HFFc6 (cell line): Measurements from ENCODE around the gene PSMD13. TPM values are rescaled to one million over a fixed set of nuclear protein-coding genes. Genes with fewer than 3 reads are reported as not detected.

ENCODE experiments used
- DNase-seq: peaks from one replicate; pipeline ENCODE4 v3.0.0-alpha.2; 2018
- H3K27ac Mint-ChIP-seq: 2 replicates; pipeline ENCODE4 v1.8.0; 2020; ENCODE audit warnings: mild to moderate bottlenecking, mixed read lengths
- H3K27me3 Mint-ChIP-seq: 2 replicates; pipeline ENCODE4 v1.8.0; 2021; ENCODE audit warnings: mild to moderate bottlenecking, moderate library complexity, mixed read lengths; ENCODE audit not compliant: insufficient read depth
- H3K36me3 Mint-ChIP-seq: 2 replicates; pipeline ENCODE4 v1.8.0; 2021; ENCODE audit warnings: low read depth, mixed read lengths
- H3K4me1 Mint-ChIP-seq: 2 replicates; pipeline ENCODE4 v1.8.0; 2020; ENCODE audit warnings: low read depth, mixed read lengths
- H3K4me3 Mint-ChIP-seq: 2 replicates; pipeline ENCODE4 v1.8.0; 2020; ENCODE audit warnings: mild to moderate bottlenecking, moderate library complexity, mixed read lengths
- H3K9me3 Mint-ChIP-seq: 2 replicates; pipeline ENCODE4 v1.8.0; 2020; ENCODE audit warnings: mild to moderate bottlenecking, mixed read lengths
- total RNA-seq, 6 experiments: library from RNA; stranded (reverse); fragmentation: NEBNext Ultra II Directional; extraction: Animal tissue kit (Norgen Biotek cat#: 25700); gene quantifications; 2 replicates in 1 of 6; 3 replicates in 5 of 6; pipeline ENCODE4 v1.2.3, GENCODE V29; 2021
- TF ChIP-seq, protein P1 (sequence below): fragments of 200-600 bp; sonication (generic); IDR thresholded peaks from 2 replicates; pipeline ENCODE4 v1.5.0; 2021; ENCODE audit warnings: antibody characterized with exemption, mild to moderate bottlenecking

PSMD13 gene
- total RNA-seq, 6 experiments from 2014 or later: 167 to 180 (median 172) TPM

DNA sequence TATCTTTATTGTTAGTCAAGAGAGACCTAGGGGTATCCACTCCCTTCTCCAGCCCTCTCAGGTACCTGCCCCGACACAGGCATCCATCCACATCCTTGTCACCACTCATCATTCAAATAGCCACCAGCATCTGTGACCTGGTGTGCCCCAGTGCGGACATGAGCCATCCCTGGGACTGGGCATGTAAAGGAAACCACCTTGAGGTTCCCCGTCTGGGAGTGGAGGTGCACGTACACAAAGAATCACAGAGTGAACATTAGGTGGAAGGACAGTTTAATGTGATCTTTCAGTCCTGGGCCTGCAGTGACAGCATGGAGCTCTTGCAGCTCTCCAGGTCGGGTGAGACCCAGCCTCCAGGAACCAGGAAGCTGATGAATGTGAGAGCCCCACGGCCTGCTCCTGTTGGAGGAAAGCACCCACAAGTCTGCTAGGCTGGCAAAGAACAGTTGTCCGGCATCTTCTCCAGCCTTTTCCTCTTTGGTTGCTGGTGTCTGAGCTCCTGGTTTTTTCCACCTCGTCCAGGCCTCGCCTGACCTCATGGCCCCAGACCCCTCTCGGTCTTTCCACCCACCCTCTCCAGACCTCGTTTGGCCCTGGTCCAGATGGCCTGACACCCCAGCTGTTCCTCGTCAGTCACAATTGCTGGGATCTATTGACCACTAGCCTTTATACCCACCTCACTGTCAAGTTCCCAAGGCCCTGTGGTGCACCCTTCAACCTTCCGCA is 16.5 kb downstream of the PSMD13 start:
- TF ChIP-seq, protein P1, sequence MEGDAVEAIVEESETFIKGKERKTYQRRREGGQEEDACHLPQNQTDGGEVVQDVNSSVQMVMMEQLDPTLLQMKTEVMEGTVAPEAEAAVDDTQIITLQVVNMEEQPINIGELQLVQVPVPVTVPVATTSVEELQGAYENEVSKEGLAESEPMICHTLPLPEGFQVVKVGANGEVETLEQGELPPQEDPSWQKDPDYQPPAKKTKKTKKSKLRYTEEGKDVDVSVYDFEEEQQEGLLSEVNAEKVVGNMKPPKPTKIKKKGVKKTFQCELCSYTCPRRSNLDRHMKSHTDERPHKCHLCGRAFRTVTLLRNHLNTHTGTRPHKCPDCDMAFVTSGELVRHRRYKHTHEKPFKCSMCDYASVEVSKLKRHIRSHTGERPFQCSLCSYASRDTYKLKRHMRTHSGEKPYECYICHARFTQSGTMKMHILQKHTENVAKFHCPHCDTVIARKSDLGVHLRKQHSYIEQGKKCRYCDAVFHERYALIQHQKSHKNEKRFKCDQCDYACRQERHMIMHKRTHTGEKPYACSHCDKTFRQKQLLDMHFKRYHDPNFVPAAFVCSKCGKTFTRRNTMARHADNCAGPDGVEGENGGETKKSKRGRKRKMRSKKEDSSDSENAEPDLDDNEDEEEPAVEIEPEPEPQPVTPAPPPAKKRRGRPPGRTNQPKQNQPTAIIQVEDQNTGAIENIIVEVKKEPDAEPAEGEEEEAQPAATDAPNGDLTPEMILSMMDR: no peak
- peaks cover 20% of the 10 kb centered on the region for H3K36me3 Mint-ChIP-seq

DNA sequence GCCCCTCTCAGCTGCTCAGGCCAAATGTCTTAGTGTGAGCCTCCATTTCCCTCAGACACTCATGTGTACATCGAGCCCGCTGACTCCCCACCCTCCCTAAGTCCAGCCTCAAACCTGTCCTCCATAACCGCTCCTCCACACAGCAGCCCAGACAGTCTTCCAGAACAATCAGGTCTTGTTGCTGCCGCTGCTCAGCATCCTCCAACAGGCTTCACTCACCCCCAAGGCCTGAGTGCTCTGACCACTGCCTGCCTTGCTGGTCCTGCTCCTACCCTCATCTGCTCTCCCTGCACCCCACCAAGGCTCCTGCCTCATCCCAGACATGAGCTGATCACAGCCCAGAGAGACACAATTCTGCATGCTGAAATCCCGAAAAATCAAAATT is 17.1 kb downstream of the PSMD13 start:
- no peak for DNase-seq
- H3K4me1 Mint-ChIP-seq: no peaks in the 10 kb centered on the region
- no peaks in the 10 kb centered on the region for H3K9me3 Mint-ChIP-seq
- H3K36me3 Mint-ChIP-seq: peaks cover 20% of the 10 kb centered on the region
- H3K4me3 Mint-ChIP-seq: no peak overlapping the region
- TF ChIP-seq, protein P1: no peak
- no peak overlapping the region for H3K27ac Mint-ChIP-seq
- peaks cover 12% of the 10 kb centered on the region for H3K27me3 Mint-ChIP-seq

More for the DNA sequence above, 16.5 kb downstream of the PSMD13 start:
- peaks cover 7% of the 10 kb centered on the region for H3K27me3 Mint-ChIP-seq
- H3K9me3 Mint-ChIP-seq: no peaks in the 10 kb centered on the region
- no peaks in the 10 kb centered on the region for H3K4me1 Mint-ChIP-seq
- DNase-seq: no peak
- no peak overlapping the region for H3K27ac Mint-ChIP-seq
- H3K4me3 Mint-ChIP-seq: no peak overlapping the region

DNA sequence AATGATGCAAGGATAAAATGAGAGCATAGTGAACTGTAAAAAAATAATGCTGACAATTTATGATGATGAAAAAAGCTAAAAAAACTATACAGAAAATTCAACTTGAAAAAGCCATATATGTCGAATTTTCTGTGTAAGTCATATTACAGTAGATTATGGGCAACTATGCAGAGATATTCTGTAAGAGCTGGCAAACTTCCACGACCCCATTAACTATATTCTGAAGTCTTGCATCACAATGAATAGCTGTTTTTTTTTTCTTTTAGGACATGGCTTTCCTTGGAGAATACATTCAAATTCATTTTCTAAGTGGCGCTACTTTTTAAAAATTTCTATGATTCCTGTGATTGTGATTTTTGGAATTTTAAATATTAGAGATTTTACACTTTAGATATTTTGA is 18.4 kb downstream of the PSMD13 start:
- peaks cover 23% of the 10 kb centered on the region for H3K27me3 Mint-ChIP-seq
- peaks cover 20% of the 10 kb centered on the region; the same call in 1 of the 2 replicates for H3K36me3 Mint-ChIP-seq
- no peaks in the 10 kb centered on the region for H3K4me1 Mint-ChIP-seq
- H3K27ac Mint-ChIP-seq: no peak overlapping the region
- no peak for DNase-seq
- TF ChIP-seq, protein P1: no peak
- no peak overlapping the region for H3K4me3 Mint-ChIP-seq
- H3K9me3 Mint-ChIP-seq: no peaks in the 10 kb centered on the region

DNA sequence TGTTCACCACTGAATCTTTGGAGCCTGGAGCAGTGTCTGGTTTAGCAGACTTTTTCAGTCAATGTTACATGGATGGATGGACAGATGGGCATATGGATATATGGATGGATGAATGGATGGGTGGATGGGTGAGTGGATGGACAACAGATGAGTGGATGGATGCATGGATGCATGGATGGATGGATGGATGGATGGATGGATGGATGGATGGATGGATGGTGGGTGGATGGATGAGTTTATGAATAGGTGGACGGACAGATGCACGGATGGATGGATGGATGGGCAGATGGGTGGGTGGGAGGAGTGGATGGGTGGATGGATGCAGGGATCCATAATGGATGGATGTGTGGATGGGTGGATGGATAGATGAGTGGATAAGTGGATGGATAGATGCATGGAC is 19.0 kb downstream of the PSMD13 start:
- DNase-seq: no peak
- H3K4me3 Mint-ChIP-seq: no peak overlapping the region
- peaks cover 23% of the 10 kb centered on the region for H3K27me3 Mint-ChIP-seq
- TF ChIP-seq, protein P1: no peak
- peaks cover 16% of the 10 kb centered on the region; the same call in 1 of the 2 replicates for H3K36me3 Mint-ChIP-seq
- H3K9me3 Mint-ChIP-seq: no peaks in the 10 kb centered on the region; the same call in 1 of the 2 replicates
- H3K4me1 Mint-ChIP-seq: no peaks in the 10 kb centered on the region
- no peak overlapping the region for H3K27ac Mint-ChIP-seq

DNA sequence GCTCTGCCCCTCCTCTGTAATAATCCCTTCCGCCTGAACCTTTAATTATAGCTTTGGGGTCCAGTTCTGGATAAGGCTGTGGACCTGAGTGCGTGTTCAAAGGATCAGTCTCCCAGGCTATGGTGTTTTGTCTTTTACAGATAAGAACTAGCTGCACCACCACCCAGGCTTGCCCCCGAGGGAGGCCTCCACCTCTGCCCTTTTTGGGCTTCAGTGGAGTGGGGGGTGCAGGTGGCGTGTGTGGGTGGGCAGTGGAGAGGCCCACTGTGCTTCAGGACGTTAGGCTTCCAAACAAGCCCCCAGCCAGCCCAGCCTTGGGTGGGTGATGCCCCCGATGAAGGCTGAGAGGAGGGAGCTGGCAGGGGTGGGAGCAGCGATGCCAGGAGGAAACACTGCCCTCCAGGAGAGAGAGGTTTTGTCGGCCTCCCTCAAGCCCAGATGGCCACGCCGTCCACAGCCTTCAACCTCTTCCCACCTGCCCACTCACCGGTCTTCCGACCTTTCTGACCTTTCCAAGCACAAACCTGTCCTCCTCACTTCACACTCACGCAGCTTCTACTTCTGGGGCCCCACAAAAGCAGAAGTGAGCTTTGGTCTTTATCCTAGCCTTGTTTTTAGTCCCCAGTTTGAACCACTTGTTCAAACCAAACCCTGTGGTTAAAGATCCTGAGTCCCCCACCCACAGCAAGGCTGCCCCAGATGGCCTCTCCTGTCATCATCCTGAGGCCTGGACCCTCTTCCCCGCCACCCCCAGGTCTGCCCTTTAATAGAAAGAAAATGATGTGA is 20.4 kb downstream of the PSMD13 start:
- Mint-ChIP-seq H3K4me1 (no peaks in the 10 kb centered on the region), H3K9me3 (no peaks in the 10 kb centered on the region; the same call in 1 of the 2 replicates), H3K27me3 (peaks cover 23% of the 10 kb centered on the region), H3K4me3 (no peak overlapping the region), H3K36me3 (peaks cover 6% of the 10 kb centered on the region; the same call in 1 of the 2 replicates), H3K27ac (no peak overlapping the region)
- no peak for DNase-seq
- TF ChIP-seq, protein P1: no peak
